ENCODE measurements around the gene TMUB1.

GRCh38 chr7:151128144-151128543 lies 44.9 kb upstream of the TMUB1 start:
- TF ChIP-seq EZH2 (IDR thresholded peaks at IDR 0.05; ENCODE audit: borderline replicate concordance, low read length) = no peak
- no peak for TF ChIP-seq CTCF (conservative IDR thresholded peaks at IDR 0.05 in 1 of 2, IDR thresholded peaks at IDR 0.05 in 1 of 2; ENCODE audit: extremely low read depth in 1 of 2, insufficient read depth in 1 of 2, low read depth in 1 of 2, low read length in 2 of 2)

Data from mammary epithelial cell (primary cell).